GM12874 (cell line): ENCODE data around the gene RBM44.

Experiments
- TF ChIP-seq, protein P1 (sequence below): IDR thresholded peaks from 2 replicates; pipeline ENCODE4 v1.5.1; 2011; ENCODE audit warnings: low read depth, mild to moderate bottlenecking, control low read depth, low read length, moderate library complexity; ENCODE audit not compliant: insufficient read depth

RBM44 gene

DNA sequence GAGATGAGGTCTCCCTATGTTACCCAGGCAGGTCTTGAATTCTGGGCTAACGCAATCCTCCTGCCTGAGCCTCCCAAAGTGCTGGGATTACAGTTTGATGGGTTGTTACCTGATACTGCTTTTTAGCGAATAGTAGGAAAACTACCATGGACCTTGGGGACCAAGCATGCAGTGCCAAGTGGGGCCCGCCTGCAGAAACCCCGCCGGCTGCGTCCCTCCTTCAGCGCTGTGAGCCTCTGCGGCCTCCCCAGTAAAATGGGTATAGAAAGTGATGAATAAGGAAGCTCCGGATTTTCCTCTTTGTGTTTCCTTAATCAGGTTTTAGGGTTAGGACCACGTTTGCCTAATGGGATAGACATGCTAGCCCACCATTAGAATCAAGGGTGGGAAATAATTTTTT, 91.2 kb downstream of the RBM44 start:
- TF ChIP-seq, protein P1, sequence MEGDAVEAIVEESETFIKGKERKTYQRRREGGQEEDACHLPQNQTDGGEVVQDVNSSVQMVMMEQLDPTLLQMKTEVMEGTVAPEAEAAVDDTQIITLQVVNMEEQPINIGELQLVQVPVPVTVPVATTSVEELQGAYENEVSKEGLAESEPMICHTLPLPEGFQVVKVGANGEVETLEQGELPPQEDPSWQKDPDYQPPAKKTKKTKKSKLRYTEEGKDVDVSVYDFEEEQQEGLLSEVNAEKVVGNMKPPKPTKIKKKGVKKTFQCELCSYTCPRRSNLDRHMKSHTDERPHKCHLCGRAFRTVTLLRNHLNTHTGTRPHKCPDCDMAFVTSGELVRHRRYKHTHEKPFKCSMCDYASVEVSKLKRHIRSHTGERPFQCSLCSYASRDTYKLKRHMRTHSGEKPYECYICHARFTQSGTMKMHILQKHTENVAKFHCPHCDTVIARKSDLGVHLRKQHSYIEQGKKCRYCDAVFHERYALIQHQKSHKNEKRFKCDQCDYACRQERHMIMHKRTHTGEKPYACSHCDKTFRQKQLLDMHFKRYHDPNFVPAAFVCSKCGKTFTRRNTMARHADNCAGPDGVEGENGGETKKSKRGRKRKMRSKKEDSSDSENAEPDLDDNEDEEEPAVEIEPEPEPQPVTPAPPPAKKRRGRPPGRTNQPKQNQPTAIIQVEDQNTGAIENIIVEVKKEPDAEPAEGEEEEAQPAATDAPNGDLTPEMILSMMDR = no peak
